Bronchial epithelial cell (primary cell): ENCODE results near the gene SKAP2. TPM values are rescaled to one million over a fixed set of nuclear protein-coding genes. Genes with fewer than 3 reads are reported as not detected.

Experiments used
- DNase-seq: peaks from one replicate; pipeline ENCODE4 v3.0.0-alpha.2; 2010; ENCODE audit warnings: low read depth
- FAIRE-seq: peaks from 2 replicates; lab custom pipeline; 2011; peaks lifted over from hg19 to GRCh38; lab: Jason Lieb, UNC
- H3K27me3 ChIP-seq: 2 replicates; pipeline ENCODE4 v1.5.1; 2011; ENCODE audit warnings: low read length; ENCODE audit not compliant: control insufficient read depth, insufficient read depth
- H3K36me3 ChIP-seq: 2 replicates; pipeline ENCODE4 v1.5.1; 2011; ENCODE audit warnings: low read length; ENCODE audit not compliant: control insufficient read depth, insufficient read depth
- H3K4me3 ChIP-seq: 2 replicates; pipeline ENCODE4 v1.5.1; 2011; ENCODE audit warnings: mild to moderate bottlenecking, low read depth, low read length, control low read depth
- CTCF ChIP-seq: IDR thresholded peaks from 2 replicates; pipeline ENCODE4 v1.5.1; 2011; ENCODE audit warnings: mild to moderate bottlenecking, moderate library complexity, low read length, control low read depth, inconsistent platforms; ENCODE audit not compliant: insufficient read depth, severe bottlenecking
- total RNA-seq: library from RNA; depleted of rRNA; stranded (reverse); fragments of >200 nt; gene quantifications from 2 replicates; pipeline ENCODE4 v1.2.1, GENCODE V29; 2014

SKAP2 gene
- total RNA-seq, 1 donor from 2014 or later = 2.1 TPM

- no peak for TF ChIP-seq CTCF
- H3K4me3 ChIP-seq = no peak overlapping the region
- H3K36me3 ChIP-seq = no peaks in the 10 kb centered on the region
- DNase-seq = no peak
- peaks cover 24% of the 10 kb centered on the region for H3K27me3 ChIP-seq
- FAIRE-seq = no peak
Measured at GRCh38 chr7:26861050-26861449, 3.3 kb downstream of the SKAP2 start.

- DNase-seq = peak; percentile 59
- no peak for FAIRE-seq
Measured at GRCh38 chr7:26860361-26860760, 4.0 kb downstream of the SKAP2 start.

GRCh38 chr7:26859720-26860119, 4.7 kb downstream of the SKAP2 start:
- FAIRE-seq = no peak
- H3K27me3 ChIP-seq = peaks cover 25% of the 10 kb centered on the region
- no peak overlapping the region for H3K4me3 ChIP-seq
- H3K36me3 ChIP-seq = no peaks in the 10 kb centered on the region
- TF ChIP-seq CTCF = no peak
- DNase-seq = no peak

More at GRCh38 chr7:26860361-26860760, 4.0 kb downstream of the SKAP2 start:
- TF ChIP-seq CTCF = peak; percentile 25
- peaks cover 24% of the 10 kb centered on the region for H3K27me3 ChIP-seq
- H3K36me3 ChIP-seq = no peaks in the 10 kb centered on the region
- no peak overlapping the region for H3K4me3 ChIP-seq

GRCh38 chr7:26858735-26859134, 5.7 kb downstream of the SKAP2 start:
- Histone ChIP-seq H3K4me3 (no peak overlapping the region), H3K36me3 (no peaks in the 10 kb centered on the region), H3K27me3 (peaks cover 23% of the 10 kb centered on the region)
- DNase-seq (no peak), FAIRE-seq (no peak)
- TF ChIP-seq CTCF = no peak

GRCh38 chr7:26858241-26858715, 6.1 kb downstream of the SKAP2 start:
- no peaks in the 10 kb centered on the region for H3K36me3 ChIP-seq
- no peak for DNase-seq
- no peak for FAIRE-seq
- no peak overlapping the region for H3K4me3 ChIP-seq
- H3K27me3 ChIP-seq = peaks cover 21% of the 10 kb centered on the region
- TF ChIP-seq CTCF = no peak
